GM19395 (cell line): ENCODE data around the gene TRMT112.
A peak's percentile ranks its signal among the peaks of the same experiment; 100 is the strongest.

ENCODE experiments used
- ATAC-seq: cut with Tn5 transposase; IDR thresholded peaks from one replicate; pipeline ENCODE4 v1.9.1; 2021; ENCODE audit warnings: mild to moderate bottlenecking, moderate library complexity; ENCODE audit not compliant: unreplicated experiment

TRMT112 gene

DNA sequence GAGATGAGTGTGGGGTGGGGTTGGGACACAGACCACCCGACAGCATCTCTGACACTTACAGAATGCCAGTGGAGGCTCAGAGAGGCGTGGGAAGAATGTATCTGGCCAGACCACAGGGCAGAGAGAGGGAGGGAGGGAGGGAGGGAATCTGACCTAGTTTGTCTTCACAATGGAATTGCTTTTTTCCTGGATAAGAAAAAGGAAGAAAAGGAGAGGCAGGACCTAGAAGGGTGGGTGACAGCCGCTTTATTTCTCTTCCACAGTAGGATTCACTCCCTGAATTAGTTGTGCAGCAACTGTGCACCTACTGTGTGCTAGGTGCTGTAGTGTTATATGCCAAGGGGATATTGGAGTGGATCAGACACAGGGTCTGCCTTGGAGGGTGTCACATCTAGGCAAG, 22.6 kb downstream of the TRMT112 start:
- ATAC-seq: no peak

- no peak for ATAC-seq
Measured at GRCh38 chr11:64292460-64293254, 24.7 kb downstream of the TRMT112 start.

- no peak for ATAC-seq
Measured at GRCh38 chr11:64291752-64292459, 25.5 kb downstream of the TRMT112 start.

DNA sequence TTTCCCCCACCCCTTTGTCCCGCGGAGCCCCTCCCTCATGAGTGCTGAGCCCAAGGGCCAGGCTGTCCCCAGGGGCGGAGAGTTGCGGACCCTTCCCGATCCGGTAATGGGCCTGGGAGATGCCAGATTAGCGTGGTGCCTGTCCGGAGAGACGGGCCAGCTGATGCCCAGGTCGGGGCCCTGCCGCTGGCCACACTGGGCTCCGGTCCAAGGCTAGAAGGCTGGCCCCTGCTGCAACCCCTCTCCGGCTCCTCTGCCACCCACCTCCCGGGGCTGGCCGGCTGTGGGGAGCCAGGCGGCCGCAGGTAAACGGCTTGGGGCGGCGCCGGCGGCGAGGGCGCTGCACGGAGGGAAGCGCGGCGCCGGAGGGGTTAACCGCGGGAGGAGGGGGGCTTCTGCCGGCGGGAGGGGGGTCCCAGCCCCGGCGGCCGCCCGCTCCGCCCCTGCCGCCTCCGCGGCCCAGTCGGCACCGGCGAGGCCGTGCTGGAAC, 26.1 kb downstream of the TRMT112 start, which contains the start of gene KCNK4:
TSS of gene KCNK4 (plus strand) at position 41 of the 490 bp plus-strand sequence. CDS start 1,717 bp downstream, outside the sequence.
- ATAC-seq: no peak

DNA sequence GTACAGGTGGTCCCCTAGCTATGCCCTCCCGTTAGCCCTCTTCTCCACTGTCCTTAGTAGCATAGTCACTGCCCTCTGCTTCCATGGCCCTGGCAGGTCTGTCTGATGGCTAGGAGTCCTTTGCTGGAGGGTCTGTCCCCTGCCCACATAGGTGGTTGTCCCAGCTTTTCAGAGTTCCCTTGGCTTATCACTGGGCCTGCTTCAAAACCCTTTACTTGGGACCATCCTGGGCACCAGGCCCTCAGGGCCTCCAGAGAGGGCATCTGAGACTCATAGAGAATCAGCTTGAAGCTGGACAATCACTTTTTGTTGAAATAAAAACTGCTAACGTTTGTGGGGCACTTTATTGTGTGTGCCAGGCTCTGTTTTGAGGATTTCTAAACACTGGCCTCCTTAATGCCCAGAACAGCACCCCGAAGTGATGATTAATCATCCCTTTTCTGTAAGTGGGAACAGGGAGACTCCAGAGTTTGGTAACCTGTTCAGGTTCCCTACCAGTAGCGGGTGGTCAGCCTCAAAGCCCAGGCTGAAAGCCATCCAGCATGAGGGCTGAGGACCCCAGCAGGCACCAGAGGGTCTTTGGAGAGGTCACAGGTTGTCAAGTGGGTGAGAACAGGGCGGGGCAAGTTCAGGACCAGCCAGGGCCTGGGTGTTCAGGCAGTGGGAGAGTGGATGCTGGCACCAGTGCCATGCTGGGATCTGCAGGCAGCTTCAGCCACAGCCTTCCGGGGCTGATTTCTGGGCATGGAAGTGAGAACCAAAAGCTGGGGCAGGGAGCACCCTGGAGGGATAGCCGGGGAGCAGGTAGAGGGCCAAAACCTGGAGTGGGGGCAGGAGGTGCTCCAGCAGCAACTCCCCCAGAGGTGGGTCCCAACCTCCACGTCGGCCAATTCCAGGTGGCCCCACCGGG, 26.8 kb downstream of the TRMT112 start:
- ATAC-seq: no peak

DNA sequence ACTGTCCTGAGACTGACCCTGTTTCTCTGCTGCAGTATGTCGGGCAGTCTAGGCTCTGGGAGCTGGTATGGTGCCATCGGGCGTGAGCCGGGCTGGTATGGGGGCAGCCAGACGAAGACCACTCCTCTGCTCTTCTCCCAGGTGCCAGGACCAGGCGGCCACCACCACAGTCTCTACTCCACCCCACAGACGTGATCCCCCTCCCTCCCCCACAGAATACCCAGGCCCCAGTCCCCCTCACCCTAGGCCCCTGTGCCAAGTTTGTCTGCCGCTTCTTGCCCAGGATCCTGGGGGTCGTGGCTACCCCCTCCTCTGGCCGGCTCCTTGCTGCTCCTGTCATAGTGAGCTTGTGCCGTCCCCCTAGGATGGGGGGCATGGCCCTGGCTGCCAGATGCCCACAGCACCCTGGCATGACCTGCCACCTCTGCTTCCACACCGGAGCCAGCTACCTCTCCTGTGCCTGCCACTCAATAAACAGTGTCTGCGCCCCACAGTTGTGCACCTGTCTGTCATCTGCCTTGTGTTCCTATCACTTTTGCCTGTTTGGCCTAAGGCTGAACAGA, 28.3 kb downstream of the TRMT112 start:
- ATAC-seq: no peak

DNA sequence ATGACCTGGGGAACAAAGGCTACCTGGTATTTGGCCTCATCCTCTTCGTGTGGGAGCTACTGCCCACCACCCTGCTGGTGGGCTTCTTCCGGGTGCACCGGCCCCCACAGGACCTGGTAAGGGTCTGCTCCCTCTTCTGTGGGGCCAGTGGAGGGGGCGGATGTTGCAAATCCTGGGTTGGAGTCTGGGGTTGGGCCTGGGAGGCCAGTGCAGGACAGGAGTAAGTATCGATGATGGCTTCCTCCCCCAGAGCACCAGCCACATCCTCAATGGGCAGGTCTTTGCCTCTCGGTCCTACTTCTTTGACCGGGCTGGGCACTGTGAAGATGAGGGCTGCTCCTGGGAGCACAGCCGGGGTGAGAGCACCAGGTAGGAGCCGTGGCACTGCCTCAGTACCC, 29.0 kb downstream of the TRMT112 start:
- no peak for ATAC-seq

- no peak for ATAC-seq
Measured at GRCh38 chr11:64287676-64288352, 29.5 kb downstream of the TRMT112 start.

GRCh38 chr11:64286801-64287159, 30.6 kb downstream of the TRMT112 start:
- no peak for ATAC-seq

DNA sequence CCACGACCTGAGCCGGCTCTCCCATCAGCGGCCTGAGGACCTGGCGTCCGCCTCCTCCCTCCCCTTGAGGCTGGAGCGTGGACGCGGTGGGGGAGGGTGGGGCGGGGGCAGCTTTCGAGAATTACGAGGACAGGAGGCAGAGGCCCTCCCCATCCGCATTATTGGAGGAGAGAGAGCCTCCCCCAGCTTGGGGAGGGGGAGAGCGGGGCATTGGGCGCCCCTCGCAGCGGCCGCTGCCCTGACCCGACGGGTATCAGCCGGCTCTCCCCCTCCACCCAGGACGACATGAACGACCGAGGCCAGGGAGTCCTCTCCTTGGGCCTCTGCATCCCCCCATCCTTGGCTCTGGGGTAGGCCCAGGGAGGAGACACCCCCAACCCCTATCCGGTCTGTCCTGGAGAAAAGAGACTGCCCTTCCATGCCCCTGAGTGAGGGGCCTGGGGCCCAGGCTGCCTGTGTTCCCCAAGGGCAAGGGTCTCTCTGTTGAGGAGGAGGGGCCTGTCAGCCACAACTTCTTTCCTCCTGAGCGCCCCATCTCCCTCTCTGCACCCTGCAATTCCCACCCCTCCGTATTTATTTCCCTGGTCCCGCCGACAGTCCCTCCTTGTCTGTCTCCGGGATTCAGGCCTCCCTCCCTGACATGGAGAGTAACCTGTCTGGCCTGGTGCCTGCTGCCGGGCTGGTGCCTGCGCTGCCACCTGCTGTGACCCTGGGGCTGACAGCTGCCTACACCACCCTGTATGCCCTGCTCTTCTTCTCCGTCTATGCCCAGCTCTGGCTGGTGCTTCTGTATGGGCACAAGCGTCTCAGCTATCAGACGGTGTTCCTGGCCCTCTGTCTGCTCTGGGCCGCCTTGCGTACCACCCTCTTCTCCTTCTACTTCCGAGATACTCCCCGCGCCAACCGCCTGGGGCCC, 31.2 kb downstream of the TRMT112 start:
- ATAC-seq: no peak

DNA sequence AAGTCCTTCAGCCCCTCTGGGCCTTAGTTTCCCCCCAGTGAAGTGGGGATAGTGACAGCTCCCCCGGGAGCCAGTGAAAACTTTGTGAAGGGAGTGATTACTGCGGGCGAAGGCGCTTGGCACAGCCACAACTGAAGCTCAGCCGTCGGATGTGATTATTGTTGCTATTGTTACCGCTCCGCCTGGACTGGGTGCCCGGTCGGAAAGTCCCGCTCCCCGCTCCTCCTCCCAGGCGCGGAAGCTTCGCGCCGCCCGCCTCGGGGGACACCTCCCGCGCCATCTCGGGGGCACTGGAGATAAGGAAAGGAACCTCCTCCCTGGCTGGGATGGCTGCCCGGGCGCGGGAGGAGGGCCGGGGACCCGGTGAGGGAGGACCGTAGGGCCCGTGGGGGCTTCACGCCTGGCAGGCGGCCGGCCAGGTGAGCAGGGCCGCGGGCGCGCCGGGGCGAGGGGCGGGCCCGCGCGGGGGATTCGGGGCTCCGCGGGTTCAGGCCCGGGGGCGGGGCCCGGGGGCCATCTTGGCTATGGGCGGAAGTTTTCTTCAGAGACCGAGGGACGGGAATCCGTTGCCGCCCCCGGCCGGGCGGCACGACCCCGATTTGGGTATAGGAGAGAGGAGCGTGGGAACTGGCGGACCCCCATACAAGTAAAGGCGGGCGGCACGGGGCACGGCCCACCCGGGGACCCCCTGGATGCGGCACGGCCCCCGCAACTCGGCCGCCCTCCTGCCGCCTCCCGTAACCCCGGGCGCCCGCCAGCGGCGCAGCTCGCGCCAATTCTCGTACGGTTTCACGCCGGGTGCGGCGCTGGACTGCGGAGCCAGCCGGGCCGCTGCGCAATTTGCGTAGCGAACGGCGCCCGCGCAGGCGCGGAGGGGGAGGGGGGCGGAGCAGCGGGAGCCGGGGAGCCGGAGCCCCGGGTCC, 32.1 kb downstream of the TRMT112 start, which contains the start of gene GPR137:
TSS of gene GPR137 (plus strand) at position 887 of the 923 bp plus-strand sequence. CDS start 677 bp downstream, outside the sequence.
- peak; percentile 58 for ATAC-seq

GRCh38 chr11:64284048-64284961, 33.1 kb downstream of the TRMT112 start, which contains the start of gene BAD:
BAD (minus strand) TSS chr11:64284665; CDS start chr11:64284368, 297 bp downstream.
- peak; percentile 74 for ATAC-seq

DNA sequence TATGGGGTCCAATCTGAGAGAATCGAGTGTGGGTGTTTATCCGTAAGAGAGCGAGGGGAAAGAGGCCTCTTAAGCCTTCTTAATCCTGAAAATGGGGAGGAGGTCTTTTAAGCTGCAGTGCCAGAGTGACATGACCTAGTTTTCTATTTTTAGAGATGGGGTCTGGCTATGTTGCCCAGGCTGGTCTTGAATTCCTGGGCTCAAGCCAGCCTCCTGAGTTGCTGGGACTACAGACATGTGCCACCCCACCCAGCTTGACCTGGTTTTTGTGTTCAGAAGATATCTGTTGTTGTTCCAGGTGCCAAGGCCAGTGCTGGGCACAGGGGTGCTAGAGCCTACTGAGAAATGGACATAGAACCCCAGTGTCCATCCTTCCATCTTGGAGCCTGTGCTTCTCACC, 34.3 kb downstream of the TRMT112 start:
- no peak for ATAC-seq

DNA sequence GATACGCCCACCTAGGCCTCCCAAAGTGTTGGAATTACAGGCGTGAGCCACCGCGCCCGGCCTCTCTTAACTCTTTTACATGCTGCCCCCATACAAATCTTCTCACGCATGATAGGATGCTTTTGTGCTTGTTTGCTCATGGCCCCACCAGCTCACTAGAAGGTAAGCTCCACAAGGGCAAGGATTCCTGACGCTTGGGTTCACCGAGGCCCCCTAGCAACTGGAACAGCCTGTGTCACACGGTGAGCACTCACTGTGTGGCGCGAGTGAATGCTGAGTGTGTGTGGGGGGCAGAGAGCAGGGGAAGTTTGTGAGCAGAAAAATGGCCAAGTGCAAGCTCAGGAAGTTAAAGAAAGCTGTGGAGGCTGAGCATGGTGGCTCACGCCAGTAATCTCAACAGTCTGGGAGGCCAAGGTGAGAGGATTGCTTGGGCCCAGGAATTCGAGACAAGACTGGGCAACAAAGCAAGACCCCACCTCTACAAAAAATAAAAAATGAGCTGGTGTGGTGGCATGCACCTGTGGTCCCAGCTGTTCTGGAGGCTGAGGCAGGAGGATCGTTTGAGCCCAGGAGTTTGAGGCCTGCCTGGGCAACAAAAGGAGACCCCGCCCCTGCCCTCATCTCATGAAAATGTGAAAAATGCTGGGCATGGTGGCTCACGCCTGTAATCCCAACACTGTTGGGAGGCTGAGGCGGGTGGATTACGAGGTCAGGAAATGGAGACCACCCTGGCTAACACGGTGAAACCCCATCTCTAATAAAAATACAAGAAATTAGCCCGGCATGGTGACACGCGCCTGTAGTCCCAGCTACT, 35.2 kb downstream of the TRMT112 start:
- no peak for ATAC-seq

- no peak for ATAC-seq
Measured at GRCh38 chr11:64278576-64279190, 38.7 kb downstream of the TRMT112 start.
